Measurements from ENCODE around the gene RIMBP3C.
"Not testable (repeated sequence)": the region's sequence is repeated elsewhere in the genome, so short reads cannot be mapped to it uniquely, and the experiment has no call there.

GRCh38 chr22:21539862-21540261 is 11.4 kb downstream of the RIMBP3C start:
- TF ChIP-seq HMGA2 (CRISPR knock-in tag; IDR thresholded peaks at IDR 0.05); NFATC4 (CRISPR knock-in tag; IDR thresholded peaks at IDR 0.05); TEAD4 (CRISPR knock-in tag; IDR thresholded peaks at IDR 0.05); E2F5 (CRISPR knock-in tag; IDR thresholded peaks at IDR 0.05); ZNF263 (CRISPR knock-in tag; IDR thresholded peaks at IDR 0.05; ENCODE audit: low read depth); ZBTB43 (CRISPR knock-in tag; IDR thresholded peaks at IDR 0.05): not testable (repeated sequence)
